ENCODE data around the gene RPL7A. TPM values are rescaled to one million over a fixed set of nuclear protein-coding genes. Genes with fewer than 3 reads are reported as not detected.

Gene RPL7A
- total and polyA plus RNA-seq, 2 of the 13 experiments (the other 11 are each of a cell fraction or from before 2014, with no cell fraction given) = 2,401 to 2,938 TPM

- TF ChIP-seq ZSCAN31 (CRISPR knock-in tag; IDR thresholded peaks at IDR 0.05; ENCODE audit: low read depth) (no peak), STAG1 (CRISPR knock-in tag; IDR thresholded peaks at IDR 0.05) (no peak)
Measured at GRCh38 chr9:133384736-133385321, 36.8 kb downstream of the RPL7A start (continued).

GRCh38 chr9:133385452-133385851 is 37.4 kb downstream of the RPL7A start:
- ChIA-PET CTCF (ENCODE audit: low intra/inter-chr PET ratio, low total read pairs) (no interaction called here), POLR2A (interaction anchor here (0.9 to 3.7 kb wide), 7 partner anchors 9 to 74 kb away, joined by 4 to 18 read pairs (median 5); partner anchors contain the start of genes MED22, RPL7A, STKLD1 and SURF1)
- no peak for DNase-seq (ENCODE audit: low spot score)
- Histone ChIP-seq H3K4me3 (replicated peaks in 1 of 3; ENCODE audit: insufficient read depth in 1 of 3, low read depth in 2 of 3, low read length in 3 of 3) (peak overlapping the region in 1 of 3 experiments; percentile 52; a peak in 1 of 6 replicates), H3K27me3 (ENCODE audit: control insufficient read depth in 1 of 2, insufficient read depth in 2 of 2, low read length in 2 of 2) (no peaks in the 10 kb centered on the region), H3K4me1 (ENCODE audit: insufficient read depth, low read length) (peaks cover 68% of the 10 kb centered on the region), H3K9ac (ENCODE audit: insufficient read depth, low read depth, low read length) (no peak overlapping the region; the same call in 1 of the 2 replicates), H3K79me2 (ENCODE audit: insufficient read depth, low read length) (no peaks in the 10 kb centered on the region), H3K4me2 (ENCODE audit: low read depth, low read length) (peak overlapping the region; percentile 78), H3K27ac (ENCODE audit: extremely low read length, insufficient read depth, low read length) (no peak overlapping the region), H3K36me3 (replicated peaks in 1 of 2; ENCODE audit: control insufficient read depth in 1 of 2, insufficient read depth in 2 of 2, low read length in 2 of 2) (no peaks in the 10 kb centered on the region), H4K20me1 (ENCODE audit: insufficient read depth, low read length) (no peaks in the 10 kb centered on the region), H3K9me3 (ENCODE audit: low read length) (peaks cover 10% of the 10 kb centered on the region; the same call in 1 of the 2 replicates), H2AFZ (ENCODE audit: low read length) (no peak overlapping the region)
- 82% methylated on average over 7 of the region's 14 CpGs for WGBS (ENCODE audit: low lambda C conversion rate)
- BruUV-seq (replicated peaks) = no TSS peak
- intact Hi-C loops (cut with micrococcal nuclease; ENCODE audit: unreplicated experiment) = no loop called here
- ATAC-seq = no peak
- in situ Hi-C loops (cut with HindIII; ENCODE audit: extremely low pct_ligation_motif_present, low pct_unique_long_range_greater_than_20kb) = no loop called here
- 0 out of 2 replicates have a peak, but pooled peaks have one; percentile 3 for TF ChIP-seq ZNF567 (CRISPR knock-in tag; IDR thresholded peaks at IDR 0.05; ENCODE audit: borderline replicate concordance)
- TF ChIP-seq TCF7L2 (IDR thresholded peaks at IDR 0.05; ENCODE audit: low read depth, low read length) = no peak
- 0 out of 2 replicates have a peak, but pooled peaks have one; percentile 12 for TF ChIP-seq WIZ (CRISPR knock-in tag; IDR thresholded peaks at IDR 0.05)
- TF ChIP-seq ZNF572 (CRISPR knock-in tag; IDR thresholded peaks at IDR 0.05) = no peak
- FAIRE-seq = no peak

GRCh38 chr9:133386338-133386737 is 38.3 kb downstream of the RPL7A start:
- peak overlapping the region; percentile 62 for H3K4me2 ChIP-seq (ENCODE audit: low read depth, low read length)
- H3K27ac ChIP-seq (ENCODE audit: extremely low read length, insufficient read depth, low read length) = peak overlapping the region; percentile 7
- H3K4me3 ChIP-seq (replicated peaks in 1 of 3; ENCODE audit: insufficient read depth in 1 of 3, low read depth in 2 of 3, low read length in 3 of 3) = peak overlapping the region in 1 of 3 experiments; percentile 26; a peak in 1 of 6 replicates
- peaks cover 75% of the 10 kb centered on the region for H3K4me1 ChIP-seq (ENCODE audit: insufficient read depth, low read length)
- H3K9me3 ChIP-seq (ENCODE audit: low read length) = peaks cover 10% of the 10 kb centered on the region; the same call in 1 of the 2 replicates
- ATAC-seq (peak; percentile 67), FAIRE-seq (no peak), DNase-seq (ENCODE audit: low spot score) (peak; percentile 43)
- H3K9ac ChIP-seq (ENCODE audit: insufficient read depth, low read depth, low read length) = no peak overlapping the region
- WGBS (ENCODE audit: low lambda C conversion rate) = 4% methylated on average over 3 of the region's 13 CpGs
- no peaks in the 10 kb centered on the region for H4K20me1 ChIP-seq (ENCODE audit: insufficient read depth, low read length)
- CTCF ChIA-PET (ENCODE audit: low intra/inter-chr PET ratio, low total read pairs) = no interaction called here
- H3K27me3 ChIP-seq (ENCODE audit: control insufficient read depth in 1 of 2, insufficient read depth in 2 of 2, low read length in 2 of 2) = no peaks in the 10 kb centered on the region
- in situ Hi-C loops (cut with HindIII; ENCODE audit: extremely low pct_ligation_motif_present, low pct_unique_long_range_greater_than_20kb) (no loop called here), intact Hi-C loops (cut with micrococcal nuclease; ENCODE audit: unreplicated experiment) (no loop called here)
- POLR2A ChIA-PET = interaction anchor here (0.8 to 3.7 kb wide), 7 partner anchors 8 to 73 kb away, joined by 3 to 18 read pairs (median 5); partner anchors contain the start of genes CACFD1, MED22, RPL7A and STKLD1
- H3K36me3 ChIP-seq (replicated peaks in 1 of 2; ENCODE audit: control insufficient read depth in 1 of 2, insufficient read depth in 2 of 2, low read length in 2 of 2) = no peaks in the 10 kb centered on the region
- H2AFZ ChIP-seq (ENCODE audit: low read length) = no peak overlapping the region
- no peaks in the 10 kb centered on the region for H3K79me2 ChIP-seq (ENCODE audit: insufficient read depth, low read length)
- BruUV-seq (replicated peaks) = no TSS peak
- no peak; the same call in 1 of the 2 replicates for TF ChIP-seq ZNF441 (CRISPR knock-in tag; IDR thresholded peaks at IDR 0.05; ENCODE audit: borderline replicate concordance)
- TF ChIP-seq FOXA1 (IDR thresholded peaks at IDR 0.05) = no peak
- TF ChIP-seq FOXA1 (CRISPR knock-in tag; IDR thresholded peaks at IDR 0.05) = peak; percentile 52
- 0 out of 2 replicates have a peak, but pooled peaks have one; percentile 11 for TF ChIP-seq USF2 (IDR thresholded peaks at IDR 0.05; ENCODE audit: low read depth, low read length)
- peak; percentile 64; the same call in 1 of the 2 replicates for TF ChIP-seq USF2 (CRISPR knock-in tag; IDR thresholded peaks at IDR 0.05; ENCODE audit: borderline replicate concordance)
- TF ChIP-seq ZNF770 (CRISPR knock-in tag; IDR thresholded peaks at IDR 0.05) = no peak
- no peak for TF ChIP-seq TOE1 (CRISPR knock-in tag; IDR thresholded peaks at IDR 0.05)

All from HepG2 (cell line).